NCI-H2227 (cell line): Measurements from ENCODE around the gene FUCA2.
A peak's percentile ranks its signal among the peaks of the same experiment; 100 is the strongest.
"Not testable (repeated sequence)": the region's sequence is repeated elsewhere in the genome, so short reads cannot be mapped to it uniquely, and the experiment has no call there.

ENCODE experiments used
- DNase-seq: peaks from one replicate; lab custom pipeline; 2025; ENCODE audit not compliant: unreplicated experiment; lab: John Stamatoyannopoulos, UW

Gene FUCA2

GRCh38 chr6:143536866-143537691, 25.6 kb upstream of the FUCA2 start:
- DNase-seq: peak; percentile 62

GRCh38 chr6:143536461-143536865, 24.9 kb upstream of the FUCA2 start:
- no peak for DNase-seq

GRCh38 chr6:143535189-143535614, 23.7 kb upstream of the FUCA2 start:
- no peak for DNase-seq

- DNase-seq: no peak
Observed at GRCh38 chr6:143531720-143532499, 20.4 kb upstream of the FUCA2 start.

- DNase-seq: peak; percentile 7
Observed at GRCh38 chr6:143529095-143529494, 17.6 kb upstream of the FUCA2 start.

GRCh38 chr6:143528164-143528811, 16.8 kb upstream of the FUCA2 start:
- no peak for DNase-seq

GRCh38 chr6:143527677-143528076, 16.2 kb upstream of the FUCA2 start:
- DNase-seq: no peak

GRCh38 chr6:143525356-143525755, 13.8 kb upstream of the FUCA2 start:
- no peak for DNase-seq

GRCh38 chr6:143522039-143522600, 10.6 kb upstream of the FUCA2 start:
- no peak for DNase-seq

GRCh38 chr6:143517447-143517773, 5.9 kb upstream of the FUCA2 start:
- DNase-seq: no peak

GRCh38 chr6:143516690-143517446, 5.3 kb upstream of the FUCA2 start:
- DNase-seq: no peak

GRCh38 chr6:143515766-143516355, 4.3 kb upstream of the FUCA2 start:
- no peak for DNase-seq

GRCh38 chr6:143515061-143515760, 3.7 kb upstream of the FUCA2 start:
- DNase-seq: no peak

- DNase-seq: peak; percentile 89
Observed at GRCh38 chr6:143513410-143513809, 1.9 kb upstream of the FUCA2 start.

- not testable (repeated sequence) for DNase-seq
Observed at GRCh38 chr6:143510326-143510725, 1.2 kb downstream of the FUCA2 start.

GRCh38 chr6:143507358-143508145, 4.0 kb downstream of the FUCA2 start:
- no peak for DNase-seq

- no peak for DNase-seq
Observed at GRCh38 chr6:143506620-143507019, 4.9 kb downstream of the FUCA2 start.

- no peak for DNase-seq
Observed at GRCh38 chr6:143506199-143506598, 5.3 kb downstream of the FUCA2 start.

- no peak for DNase-seq
Observed at GRCh38 chr6:143505537-143505936, 6.0 kb downstream of the FUCA2 start.
